H9 (cell line): Measurements from ENCODE around the gene DYNC1I2. TPM values are rescaled to one million over a fixed set of nuclear protein-coding genes. Genes with fewer than 3 reads are reported as not detected.

ENCODE experiments used
- DNase-seq: peaks from one replicate; pipeline ENCODE4 v3.0.0-alpha.2; 2017
- H2AFZ ChIP-seq: one replicate; pipeline ENCODE4 v1.6.1; 2013; ENCODE audit warnings: mild to moderate bottlenecking, low read length, control low read depth, moderate library complexity
- H2AK5ac ChIP-seq: 2 replicates; pipeline ENCODE4 v1.6.1; 2013; ENCODE audit warnings: low read length, control low read depth, mixed read lengths; ENCODE audit not compliant: insufficient read length
- H2BK120ac ChIP-seq: one replicate; pipeline ENCODE4 v1.6.1; 2013; ENCODE audit warnings: low read depth, mild to moderate bottlenecking, low read length, control low read depth, inconsistent platforms; ENCODE audit not compliant: poor library complexity, severe bottlenecking
- H2BK12ac ChIP-seq: 2 replicates; pipeline ENCODE4 v1.6.1; 2013; ENCODE audit warnings: low read length, control low read depth, mixed read lengths, low read depth; ENCODE audit not compliant: insufficient read length
- H2BK15ac ChIP-seq: 2 replicates; pipeline ENCODE4 v1.6.1; 2013; ENCODE audit warnings: low read depth, low read length, control low read depth
- H2BK20ac ChIP-seq: one replicate; pipeline ENCODE4 v1.6.1; 2013; ENCODE audit warnings: low read depth, mild to moderate bottlenecking, low read length, control low read depth, inconsistent platforms; ENCODE audit not compliant: poor library complexity, severe bottlenecking
- H2BK5ac ChIP-seq: 2 replicates; pipeline ENCODE4 v1.6.1; 2013; ENCODE audit warnings: low read length, control low read depth, mixed read lengths; ENCODE audit not compliant: insufficient read length
- H3K14ac ChIP-seq: 2 replicates; pipeline ENCODE4 v1.6.1; 2013; ENCODE audit warnings: low read length, control low read depth; ENCODE audit not compliant: insufficient read depth
- H3K18ac ChIP-seq: 2 replicates; pipeline ENCODE4 v1.6.1; 2013; ENCODE audit warnings: low read depth, mild to moderate bottlenecking, mixed read lengths, low read length, control low read depth; ENCODE audit not compliant: insufficient read length
- H3K23ac ChIP-seq: 2 replicates; pipeline ENCODE4 v1.6.1; 2013; ENCODE audit warnings: low read length, control low read depth, mixed read lengths, low read depth; ENCODE audit not compliant: insufficient read length
- H3K23me2 ChIP-seq: 2 replicates; pipeline ENCODE4 v1.6.1; 2013; ENCODE audit warnings: low read depth, mild to moderate bottlenecking, mixed read lengths, low read length, control low read depth; ENCODE audit not compliant: insufficient read length, poor library complexity, severe bottlenecking
- H3K27ac ChIP-seq: 2 replicates; pipeline ENCODE4 v1.5.1; 2013; ENCODE audit warnings: low read length, control low read depth, mixed read lengths, low read depth; ENCODE audit not compliant: insufficient read length
- H3K27me3 ChIP-seq: 2 replicates; pipeline ENCODE4 v1.6.1; 2013; ENCODE audit warnings: low read length, control low read depth, inconsistent platforms; ENCODE audit not compliant: insufficient read depth
- H3K4ac ChIP-seq: 2 replicates; pipeline ENCODE4 v1.6.1; 2013; ENCODE audit warnings: low read depth, mild to moderate bottlenecking, control low read depth, inconsistent platforms, low read length, moderate library complexity
- H3K4me1 ChIP-seq: 2 replicates; pipeline ENCODE4 v1.6.1; 2013; ENCODE audit warnings: low read length, control low read depth, inconsistent platforms; ENCODE audit not compliant: insufficient read depth
- H3K4me2 ChIP-seq: 2 replicates; pipeline ENCODE4 v1.6.1; 2013; ENCODE audit warnings: low read length, control low read depth, mixed read lengths; ENCODE audit not compliant: insufficient read length, insufficient read depth
- H3K56ac ChIP-seq: 2 replicates; pipeline ENCODE4 v1.6.1; 2013; ENCODE audit warnings: low read depth, mild to moderate bottlenecking, mixed read lengths, low read length, control low read depth; ENCODE audit not compliant: insufficient read length
- H3K79me1 ChIP-seq: 2 replicates; pipeline ENCODE4 v1.6.1; 2013; ENCODE audit warnings: low read depth, mild to moderate bottlenecking, moderate library complexity, low read length, control low read depth, inconsistent platforms; ENCODE audit not compliant: insufficient read depth, poor library complexity, severe bottlenecking
- H3K79me2 ChIP-seq: 2 replicates; pipeline ENCODE4 v1.6.1; 2013; ENCODE audit warnings: low read length, control low read depth, inconsistent platforms; ENCODE audit not compliant: insufficient read depth
- H3K9ac ChIP-seq: 2 replicates; pipeline ENCODE4 v1.6.1; 2013; ENCODE audit warnings: low read length, control low read depth, mixed read lengths; ENCODE audit not compliant: insufficient read length; ENCODE audit errors: extremely low read depth
- H3K9me3 ChIP-seq: one replicate; pipeline ENCODE4 v1.6.1; 2013; ENCODE audit warnings: low read depth, low read length, inconsistent platforms; ENCODE audit not compliant: control insufficient read depth
- H3T11ph ChIP-seq: one replicate; pipeline ENCODE4 v1.6.1; 2013; ENCODE audit warnings: mild to moderate bottlenecking, low read length, control low read depth, inconsistent platforms
- H4K20me1 ChIP-seq: one replicate; pipeline ENCODE4 v1.6.1; 2013; ENCODE audit not compliant: control insufficient read depth, insufficient read length, insufficient read depth
- H4K5ac ChIP-seq: 2 replicates; pipeline ENCODE4 v1.6.1; 2013; ENCODE audit warnings: low read depth, mild to moderate bottlenecking, mixed read lengths, low read length, control low read depth; ENCODE audit not compliant: insufficient read length
- H4K8ac ChIP-seq: replicated peaks from 2 replicates; pipeline ENCODE4 v1.6.1; 2013; ENCODE audit warnings: low read length, control low read depth, mixed read lengths, low read depth; ENCODE audit not compliant: insufficient read length
- H4K91ac ChIP-seq: 2 replicates; pipeline ENCODE4 v1.6.1; 2013; ENCODE audit warnings: low read depth, mild to moderate bottlenecking, moderate library complexity, mixed read lengths, low read length, control low read depth; ENCODE audit not compliant: insufficient read length
- H3K27ac Mint-ChIP-seq, 3 experiments: 2 replicates in 2 of 3; 3 replicates in 1 of 3; pipeline ENCODE4 v1.8.0; 2020 to 2021; ENCODE audit warnings: mixed read lengths in 3 of 3, mild to moderate bottlenecking in 1 of 3, moderate library complexity in 1 of 3
- H3K27me3 Mint-ChIP-seq: 2 replicates; pipeline ENCODE4 v1.8.0; 2021; ENCODE audit warnings: low read depth, mild to moderate bottlenecking, moderate library complexity, mixed read lengths
- H3K36me3 Mint-ChIP-seq, 3 experiments: 2 replicates in 2 of 3; 3 replicates in 1 of 3; pipeline ENCODE4 v1.8.0; 2020 to 2021; ENCODE audit warnings: low read depth in 3 of 3, mixed read lengths in 3 of 3; ENCODE audit not compliant: insufficient read depth in 1 of 3
- H3K4me1 Mint-ChIP-seq, 2 experiments: 2 replicates each; pipeline ENCODE4 v1.8.0; 2020; ENCODE audit warnings: mixed read lengths in 2 of 2
- H3K4me3 Mint-ChIP-seq, 2 experiments: 2 replicates in 1 of 2; 3 replicates in 1 of 2; pipeline ENCODE4 v1.8.0; 2020 to 2021; ENCODE audit warnings: mild to moderate bottlenecking in 2 of 2, mixed read lengths in 2 of 2, moderate library complexity in 1 of 2
- H3K9me3 Mint-ChIP-seq, 2 experiments: 2 replicates in 1 of 2; 3 replicates in 1 of 2; pipeline ENCODE4 v1.8.0; 2020; ENCODE audit warnings: mild to moderate bottlenecking in 2 of 2, mixed read lengths in 2 of 2, moderate library complexity in 1 of 2
- CTCF ChIP-seq: fragments of 200-600 bp; sonication (generic); conservative IDR thresholded peaks from 3 replicates; pipeline ENCODE4 v1.8.0; 2021; ENCODE audit warnings: antibody characterized with exemption, mild to moderate bottlenecking
- WGBS: extraction: QIAGEN DNeasy Blood & Tissue Kit; methylation state at CpG from one replicate; pipeline ENCODE4 v1.1.7; 2013; ENCODE audit warnings: missing lambda C conversion rate, low lambda C conversion rate, mixed read lengths; ENCODE audit not compliant: insufficient read length; ENCODE audit errors: extremely low coverage; 5-methylcytosine and 5-hydroxymethylcytosine counted together
- total RNA-seq: library from RNA; stranded (reverse); gene quantifications from 2 replicates; pipeline ENCODE4 v1.2.1, GENCODE V29; 2021

The DYNC1I2 gene
- total RNA-seq, 1 experiment from 2014 or later: 73.4 TPM

DNA sequence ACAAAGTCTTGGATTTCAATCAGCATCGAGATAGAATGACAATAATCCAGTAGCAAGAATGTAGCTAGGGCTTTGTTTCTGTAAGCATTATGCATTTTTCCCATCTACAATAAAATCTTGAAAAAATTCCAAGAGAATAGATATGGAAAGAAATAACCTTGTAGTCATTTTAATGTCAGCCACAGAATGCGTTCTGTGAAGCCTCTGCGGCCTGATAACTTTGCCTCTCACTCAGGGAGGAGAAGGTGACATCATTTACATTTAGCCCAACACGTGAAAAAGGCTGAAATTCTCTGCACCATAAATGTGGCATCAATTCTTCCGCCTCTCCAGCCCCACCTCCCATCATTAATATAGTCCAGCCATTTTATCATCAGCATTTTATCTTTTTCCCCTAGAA, 19.1 kb upstream of the DYNC1I2 start:
- Histone ChIP-seq H3K56ac (no peak overlapping the region), H3K79me2 (no peaks in the 10 kb centered on the region), H4K8ac (no peak overlapping the region), H4K5ac (no peak overlapping the region), H3K27ac (no peak overlapping the region), H4K91ac (no peak overlapping the region), H3K4me1 (no peaks in the 10 kb centered on the region), H2BK5ac (no peak overlapping the region), H3K79me1 (no peaks in the 10 kb centered on the region), H3K23ac (no peak overlapping the region), H2BK20ac (no peak overlapping the region), H2BK120ac (no peak overlapping the region), H3K9ac (no peak overlapping the region), H3K27me3 (no peaks in the 10 kb centered on the region), H2BK15ac (no peak overlapping the region), H3K4ac (no peak overlapping the region), H2AFZ (no peak overlapping the region), H2BK12ac (no peak overlapping the region), H3T11ph (no peak overlapping the region), H3K4me2 (no peak overlapping the region), H4K20me1 (no peaks in the 10 kb centered on the region), H3K18ac (no peak overlapping the region), H2AK5ac (no peak overlapping the region), H3K9me3 (no peaks in the 10 kb centered on the region), H3K23me2 (no peaks in the 10 kb centered on the region), H3K14ac (no peak overlapping the region)
- WGBS: no CpG with 5 or more reads among the region's 5 CpGs
- no peak overlapping the region for H3K27ac Mint-ChIP-seq
- H3K4me1 Mint-ChIP-seq: peaks cover 22 to 34% of the 10 kb centered on the region in 2 experiments
- no peaks in the 10 kb centered on the region for H3K36me3 Mint-ChIP-seq
- TF ChIP-seq CTCF: no peak
- no peak overlapping the region for H3K4me3 Mint-ChIP-seq
- H3K27me3 Mint-ChIP-seq: no peaks in the 10 kb centered on the region
- H3K9me3 Mint-ChIP-seq: no peaks in the 10 kb centered on the region
- no peak for DNase-seq
